HG03135 (cell line): ENCODE measurements around the gene LRP2.

ENCODE experiments used
- ATAC-seq: cut with Tn5 transposase; IDR thresholded peaks from one replicate; pipeline ENCODE4 v1.9.1; 2021; ENCODE audit warnings: mild to moderate bottlenecking, moderate library complexity; ENCODE audit not compliant: unreplicated experiment

The LRP2 gene

GRCh38 chr2:169094676-169095075 lies 267.7 kb downstream of the LRP2 start:
- no peak for ATAC-seq

GRCh38 chr2:169093535-169093934 lies 268.8 kb downstream of the LRP2 start:
- ATAC-seq, result no peak

- ATAC-seq, result no peak
Measured at GRCh38 chr2:169091761-169092519, 270.4 kb downstream of the LRP2 start.

GRCh38 chr2:169091256-169091655 lies 271.1 kb downstream of the LRP2 start:
- ATAC-seq, result no peak

GRCh38 chr2:169090133-169090820 lies 272.1 kb downstream of the LRP2 start:
- no peak for ATAC-seq

GRCh38 chr2:169089182-169089581 lies 273.2 kb downstream of the LRP2 start:
- ATAC-seq, result no peak

- no peak for ATAC-seq
Measured at GRCh38 chr2:169087757-169088379, 274.5 kb downstream of the LRP2 start.

- no peak for ATAC-seq
Measured at GRCh38 chr2:169086893-169087467, 275.4 kb downstream of the LRP2 start.

- ATAC-seq, result no peak
Measured at GRCh38 chr2:169082995-169083394, 279.3 kb downstream of the LRP2 start.

GRCh38 chr2:169081551-169081950 lies 280.8 kb downstream of the LRP2 start:
- no peak for ATAC-seq

- ATAC-seq, result peak; percentile 75
Measured at GRCh38 chr2:169080250-169081069, 281.9 kb downstream of the LRP2 start.

- no peak for ATAC-seq
Measured at GRCh38 chr2:169077674-169078240, 284.6 kb downstream of the LRP2 start.
